AG04449 (cell line): ENCODE data around the gene KHNYN.

ENCODE experiments used
- CTCF ChIA-PET: fragments of 350-600 bp; formaldehyde crosslinking; extraction: SDS; loops from one replicate; lab custom pipeline; 2021; ENCODE audit warnings: antibody characterized with exemption; lab: Yijun Ruan, JAX
- POLR2A ChIA-PET: fragments of 400-600, 350-600 bp; formaldehyde crosslinking; extraction: SDS; loops from one replicate; lab custom pipeline; 2020; ENCODE audit warnings: antibody characterized with exemption, inconsistent platforms; lab: Yijun Ruan, JAX
- DNase-seq: peaks from one replicate; pipeline ENCODE4 v3.0.0-alpha.2; 2010; ENCODE audit warnings: low read depth, low spot score
- H3K4me3 ChIP-seq: 2 replicates; pipeline ENCODE4 v1.5.1; 2011; ENCODE audit warnings: low read depth, mild to moderate bottlenecking, control low read depth, low read length
- CTCF ChIP-seq: IDR thresholded peaks from one replicate; pipeline ENCODE4 v1.5.1; 2011; ENCODE audit warnings: mild to moderate bottlenecking, moderate library complexity, low read length, control low read depth, inconsistent platforms; ENCODE audit not compliant: insufficient read depth; ENCODE audit errors: missing control alignments

The KHNYN gene

GRCh38 chr14:24416932-24417619, 12.7 kb upstream of the KHNYN start:
- H3K4me3 ChIP-seq: no peak overlapping the region
- no peak for DNase-seq
- TF ChIP-seq CTCF: no peak
- CTCF ChIA-PET: interaction anchor here (1.3 to 33.5 kb wide), 4 partner anchors 5 to 88 kb away, joined by 3 to 1633 read pairs (median 557); partner anchors contain the start of genes ADCY4, CBLN3, KHNYN and NYNRIN
- POLR2A ChIA-PET: no interaction called here

- ChIA-PET CTCF (interaction anchor here (1.1 to 33.5 kb wide), 5 partner anchors 6 to 89 kb away, joined by 3 to 1633 read pairs (median 557); partner anchors contain the start of genes ADCY4, CBLN3, KHNYN and NYNRIN), POLR2A (interaction anchor here (1.3 kb wide), 1 partner anchor 12 kb away, joined by 5 read pairs; the partner anchor contains the start of genes CBLN3 and KHNYN)
- no peak for DNase-seq
- TF ChIP-seq CTCF: no peak
- H3K4me3 ChIP-seq: no peak overlapping the region
Observed at GRCh38 chr14:24417832-24418491, 11.8 kb upstream of the KHNYN start.

GRCh38 chr14:24418492-24418873, 11.3 kb upstream of the KHNYN start:
- H3K4me3 ChIP-seq: no peak overlapping the region
- POLR2A ChIA-PET: interaction anchor here (1.2 to 1.3 kb wide), 2 partner anchors 10 to 11 kb away, joined by 4 to 5 read pairs; partner anchors contain the start of genes CBLN3 and KHNYN
- TF ChIP-seq CTCF: no peak
- CTCF ChIA-PET: interaction anchor here (1.0 to 33.5 kb wide), 6 partner anchors 6 to 111 kb away, joined by 4 to 1633 read pairs (median 282); partner anchors contain the start of genes ADCY4, CBLN3, CIDEB and KHNYN
- DNase-seq: no peak

- no peak overlapping the region for H3K4me3 ChIP-seq
- CTCF ChIA-PET: interaction anchor here (1.8 to 33.5 kb wide), 6 partner anchors 2 to 117 kb away, joined by 5 to 1633 read pairs (median 468); partner anchors contain the start of genes ADCY4, CBLN3, CIDEB and DHRS1
- no peak for TF ChIP-seq CTCF
- POLR2A ChIA-PET: no interaction called here
- DNase-seq: no peak
Observed at GRCh38 chr14:24422261-24422660, 7.5 kb upstream of the KHNYN start.

GRCh38 chr14:24422694-24423601, 6.8 kb upstream of the KHNYN start:
- ChIA-PET CTCF (interaction anchor here (1.8 to 33.5 kb wide), 6 partner anchors 2 to 117 kb away, joined by 5 to 1633 read pairs (median 468); partner anchors contain the start of genes ADCY4, CBLN3, CIDEB and DHRS1), POLR2A (interaction anchor here (0.7 kb wide), 1 partner anchor 19 kb away, joined by 3 read pairs; no protein-coding TSS in a partner anchor)
- no peak overlapping the region for H3K4me3 ChIP-seq
- DNase-seq: no peak
- TF ChIP-seq CTCF: no peak
